Keratinocyte (primary cell): Measurements from ENCODE around the gene NOVA2.

Source experiments
- EZH2 ChIP-seq: IDR thresholded peaks from one replicate; pipeline ENCODE4 v1.6.1; 2012; ENCODE audit warnings: inconsistent platforms, mild to moderate bottlenecking, low read length, moderate library complexity
- TF ChIP-seq, protein P1 (sequence below), 3 experiments: IDR thresholded peaks in 1 of 3; conservative IDR thresholded peaks in 1 of 3; optimal IDR thresholded peaks in 1 of 3; 2 replicates in 2 of 3; 3 replicates in 1 of 3; pipeline versions ENCODE3 to v1.5.1; 2011; ENCODE audit warnings: low read length in 3 of 3, mild to moderate bottlenecking in 3 of 3, moderate library complexity in 2 of 3, control low read depth in 1 of 3, inconsistent platforms in 1 of 3; ENCODE audit not compliant: insufficient read depth in 2 of 3; ENCODE audit errors: extremely low read depth in 1 of 3

- TF ChIP-seq, protein P1, sequence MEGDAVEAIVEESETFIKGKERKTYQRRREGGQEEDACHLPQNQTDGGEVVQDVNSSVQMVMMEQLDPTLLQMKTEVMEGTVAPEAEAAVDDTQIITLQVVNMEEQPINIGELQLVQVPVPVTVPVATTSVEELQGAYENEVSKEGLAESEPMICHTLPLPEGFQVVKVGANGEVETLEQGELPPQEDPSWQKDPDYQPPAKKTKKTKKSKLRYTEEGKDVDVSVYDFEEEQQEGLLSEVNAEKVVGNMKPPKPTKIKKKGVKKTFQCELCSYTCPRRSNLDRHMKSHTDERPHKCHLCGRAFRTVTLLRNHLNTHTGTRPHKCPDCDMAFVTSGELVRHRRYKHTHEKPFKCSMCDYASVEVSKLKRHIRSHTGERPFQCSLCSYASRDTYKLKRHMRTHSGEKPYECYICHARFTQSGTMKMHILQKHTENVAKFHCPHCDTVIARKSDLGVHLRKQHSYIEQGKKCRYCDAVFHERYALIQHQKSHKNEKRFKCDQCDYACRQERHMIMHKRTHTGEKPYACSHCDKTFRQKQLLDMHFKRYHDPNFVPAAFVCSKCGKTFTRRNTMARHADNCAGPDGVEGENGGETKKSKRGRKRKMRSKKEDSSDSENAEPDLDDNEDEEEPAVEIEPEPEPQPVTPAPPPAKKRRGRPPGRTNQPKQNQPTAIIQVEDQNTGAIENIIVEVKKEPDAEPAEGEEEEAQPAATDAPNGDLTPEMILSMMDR (optimal IDR thresholded peaks at IDR 0.05 in 1 of 3, IDR thresholded peaks at IDR 0.05 in 1 of 3, conservative IDR thresholded peaks at IDR 0.05 in 1 of 3; ENCODE audit: extremely low read depth in 1 of 3, insufficient read depth in 2 of 3, low read length in 3 of 3): no peak
- no peak for TF ChIP-seq EZH2
Observed at GRCh38 chr19:45962021-45962420, 11.6 kb downstream of the NOVA2 start.
